Astrocyte of the spinal cord (primary cell): ENCODE data around the gene SLAMF8.
A peak's percentile ranks its signal among the peaks of the same experiment; 100 is the strongest.

Source experiments
- DNase-seq: peaks from one replicate; pipeline ENCODE4 v3.0.0; 2011; ENCODE audit warnings: low read depth, low spot score
- H3K4me3 ChIP-seq: 2 replicates; pipeline ENCODE4 v1.5.1; 2011; ENCODE audit warnings: low read depth, mild to moderate bottlenecking, low read length, moderate library complexity
- in situ Hi-C: cut with HindIII; loops from 2 replicates; pipeline ENCODE4 v1.10.0; 2017; ENCODE audit warnings: low sequenced_read_pairs
- TF ChIP-seq, protein P1 (sequence below): IDR thresholded peaks from 2 replicates; pipeline ENCODE4 v1.5.1; 2012; ENCODE audit warnings: low read depth, mild to moderate bottlenecking, low read length, inconsistent platforms

Gene SLAMF8

DNA sequence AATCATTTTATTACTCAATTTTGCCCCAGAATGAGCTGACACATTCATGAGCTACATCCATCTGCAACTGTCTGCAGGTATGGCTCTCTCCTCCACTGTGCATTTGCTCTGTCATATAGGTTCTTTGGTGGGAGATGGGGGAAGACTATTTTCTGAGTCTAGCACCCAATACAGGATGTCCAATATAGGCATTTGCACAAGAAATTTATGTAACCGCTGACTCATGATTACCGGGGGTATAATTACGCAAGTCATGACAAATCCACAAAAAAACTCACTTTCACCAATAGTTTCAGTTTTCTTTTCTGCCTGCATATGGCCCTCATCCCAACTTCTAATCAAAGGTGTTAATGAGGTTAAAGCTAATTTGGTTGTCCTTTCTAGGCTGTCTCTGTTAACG, 53.3 kb downstream of the SLAMF8 start:
- no peak overlapping the region for H3K4me3 ChIP-seq
- TF ChIP-seq, protein P1, sequence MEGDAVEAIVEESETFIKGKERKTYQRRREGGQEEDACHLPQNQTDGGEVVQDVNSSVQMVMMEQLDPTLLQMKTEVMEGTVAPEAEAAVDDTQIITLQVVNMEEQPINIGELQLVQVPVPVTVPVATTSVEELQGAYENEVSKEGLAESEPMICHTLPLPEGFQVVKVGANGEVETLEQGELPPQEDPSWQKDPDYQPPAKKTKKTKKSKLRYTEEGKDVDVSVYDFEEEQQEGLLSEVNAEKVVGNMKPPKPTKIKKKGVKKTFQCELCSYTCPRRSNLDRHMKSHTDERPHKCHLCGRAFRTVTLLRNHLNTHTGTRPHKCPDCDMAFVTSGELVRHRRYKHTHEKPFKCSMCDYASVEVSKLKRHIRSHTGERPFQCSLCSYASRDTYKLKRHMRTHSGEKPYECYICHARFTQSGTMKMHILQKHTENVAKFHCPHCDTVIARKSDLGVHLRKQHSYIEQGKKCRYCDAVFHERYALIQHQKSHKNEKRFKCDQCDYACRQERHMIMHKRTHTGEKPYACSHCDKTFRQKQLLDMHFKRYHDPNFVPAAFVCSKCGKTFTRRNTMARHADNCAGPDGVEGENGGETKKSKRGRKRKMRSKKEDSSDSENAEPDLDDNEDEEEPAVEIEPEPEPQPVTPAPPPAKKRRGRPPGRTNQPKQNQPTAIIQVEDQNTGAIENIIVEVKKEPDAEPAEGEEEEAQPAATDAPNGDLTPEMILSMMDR = no peak
- peak; percentile 74 for DNase-seq
- in situ Hi-C loops = loop anchor here (25.0 kb wide), 1 partner anchor 93 kb away; the partner anchor contains the start of gene DUSP23

DNA sequence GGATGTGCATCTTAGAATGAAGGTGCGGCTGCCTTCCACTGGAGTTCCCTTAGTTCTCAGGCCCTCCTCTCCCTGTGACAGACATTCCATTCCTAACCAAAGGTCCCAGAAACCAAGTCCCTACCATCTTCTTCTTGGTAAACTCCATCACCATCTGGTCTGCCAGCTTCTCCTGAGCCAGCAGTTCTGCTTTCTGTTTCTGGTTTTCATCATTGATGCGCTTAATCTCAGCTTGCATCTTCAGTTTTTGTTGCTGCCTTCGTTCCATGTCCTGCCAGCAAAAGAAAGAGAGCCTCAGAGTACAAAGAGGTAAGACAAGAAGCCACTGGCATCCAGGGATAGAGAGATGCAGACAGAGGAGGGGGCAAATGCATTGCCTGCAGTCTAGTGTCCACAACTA, 53.8 kb downstream of the SLAMF8 start:
- DNase-seq = no peak
- TF ChIP-seq, protein P1 = no peak
- no peak overlapping the region for H3K4me3 ChIP-seq
- in situ Hi-C loops = loop anchor here (25.0 kb wide), 1 partner anchor 93 kb away; the partner anchor contains the start of gene DUSP23

DNA sequence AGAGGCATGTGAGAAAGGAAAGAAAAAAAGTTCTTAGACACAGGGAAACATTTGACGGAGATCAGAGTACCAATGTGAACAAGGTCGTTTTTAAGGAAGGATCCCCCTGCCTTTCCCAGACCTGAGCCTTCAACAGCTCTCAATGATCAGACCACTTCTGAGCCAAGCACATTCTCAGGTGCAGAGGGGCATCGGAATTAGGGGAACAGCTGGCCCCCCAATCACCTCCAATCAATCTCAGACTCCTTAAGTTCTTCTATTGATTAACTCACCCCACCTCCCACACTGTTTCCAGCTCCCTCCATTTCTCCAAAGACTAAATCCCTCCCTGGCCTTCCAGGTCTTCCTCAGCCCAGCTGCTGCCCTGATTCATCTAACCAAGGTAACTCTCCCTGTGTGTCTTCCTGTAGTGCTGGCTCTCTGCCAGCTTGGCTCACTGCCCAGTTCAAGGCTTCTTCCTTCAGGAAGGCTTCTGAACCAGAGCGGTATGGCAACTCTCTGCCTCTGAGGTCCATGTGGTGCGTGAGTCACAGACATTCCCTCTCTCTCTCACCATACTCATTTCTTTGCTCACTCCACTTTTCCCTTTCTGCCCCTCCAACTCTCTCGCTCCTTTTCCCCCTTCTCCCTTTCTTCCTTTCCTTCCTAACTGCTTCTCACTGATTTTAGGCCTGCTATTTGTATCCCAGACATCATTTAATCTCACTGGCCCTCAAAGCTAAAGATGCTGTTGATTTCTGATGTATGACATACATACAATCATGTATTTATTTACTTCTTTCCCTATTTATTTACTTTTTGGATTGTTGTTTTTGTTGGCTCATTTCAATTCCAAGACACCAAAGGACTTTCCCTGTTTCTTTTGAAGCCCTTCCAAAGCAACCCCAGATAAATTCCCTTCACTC, 55.2 kb downstream of the SLAMF8 start:
- H3K4me3 ChIP-seq = no peak overlapping the region
- DNase-seq = peak; percentile 98
- in situ Hi-C loops = loop anchor here (25.0 kb wide), 1 partner anchor 95 kb away; the partner anchor contains the start of gene DUSP23
- TF ChIP-seq, protein P1 = no peak

DNA sequence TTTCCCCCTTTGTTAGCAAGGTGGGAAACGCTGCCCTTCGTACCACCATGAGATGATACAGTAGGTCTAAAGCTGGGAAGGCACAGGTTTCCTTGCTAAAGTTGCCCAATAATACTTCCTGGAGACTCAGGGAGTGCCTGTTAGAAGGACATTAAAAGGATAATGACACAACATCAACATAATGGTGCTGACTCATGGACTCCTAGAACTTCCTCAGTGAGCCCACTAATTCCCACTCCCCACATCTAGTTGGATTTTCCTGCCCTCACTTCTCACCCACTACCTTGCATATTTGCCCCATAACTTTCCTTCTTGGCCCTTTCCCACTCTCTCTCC, 55.8 kb downstream of the SLAMF8 start:
- DNase-seq = peak; percentile 29
- in situ Hi-C loops = loop anchor here (25.0 kb wide), 1 partner anchor 95 kb away; the partner anchor contains the start of gene DUSP23
- H3K4me3 ChIP-seq = no peak overlapping the region
- TF ChIP-seq, protein P1 = no peak

DNA sequence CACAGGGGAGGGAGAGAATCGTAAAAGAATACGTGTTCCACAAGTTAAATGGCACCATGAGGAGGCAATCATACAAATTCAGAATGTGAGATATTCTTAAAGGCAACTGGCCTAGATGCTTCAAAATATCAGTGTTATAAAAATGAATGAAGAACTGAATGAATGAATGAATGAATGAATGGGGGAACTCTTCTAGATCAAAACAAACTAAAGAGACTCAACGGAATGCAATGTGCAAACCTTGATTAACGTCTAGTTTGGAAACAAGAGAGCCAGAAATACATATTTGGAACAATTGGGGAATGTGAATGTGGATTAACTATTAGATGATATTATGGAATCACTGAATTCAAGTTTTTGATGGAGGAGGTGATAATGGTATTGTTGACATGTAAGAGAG, 56.5 kb downstream of the SLAMF8 start:
- no peak overlapping the region for H3K4me3 ChIP-seq
- TF ChIP-seq, protein P1 = no peak
- in situ Hi-C loops = loop anchor here (25.0 kb wide), 1 partner anchor 96 kb away; the partner anchor contains the start of gene DUSP23
- no peak for DNase-seq

DNA sequence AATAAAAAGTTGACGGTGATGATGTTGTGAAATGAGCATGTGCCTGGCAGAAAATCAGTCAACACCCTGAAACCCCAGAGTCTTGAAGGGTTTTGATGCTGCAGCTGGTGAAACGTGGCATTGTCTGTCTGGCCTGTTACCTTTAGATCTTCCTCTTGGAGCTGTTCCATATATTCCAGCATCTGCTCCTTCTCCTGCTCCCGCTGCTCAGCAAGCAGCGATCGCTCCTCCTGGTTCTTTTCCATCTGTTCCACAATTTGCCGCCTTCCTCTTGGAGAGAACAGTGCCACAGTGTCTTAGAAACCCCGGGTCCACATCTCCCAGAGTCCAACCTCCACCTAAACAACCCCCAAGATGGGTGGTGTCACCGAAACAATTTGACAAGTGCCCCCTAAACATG, 57.6 kb downstream of the SLAMF8 start:
- in situ Hi-C loops = loop anchor here (25.0 kb wide), 1 partner anchor 97 kb away; the partner anchor contains the start of gene DUSP23
- no peak overlapping the region for H3K4me3 ChIP-seq
- DNase-seq = no peak
- TF ChIP-seq, protein P1 = no peak
